ENCODE results near the gene QKI. TPM values are rescaled to one million over a fixed set of nuclear protein-coding genes. Genes with fewer than 3 reads are reported as not detected.

The QKI gene
- total and polyA plus RNA-seq, 2 donors (not counting 3 experiments of a cell fraction or from before 2014, with no cell fraction given), result 178 to 232 TPM

- POLR2A ChIA-PET, result no interaction called here
- CTCF ChIA-PET, result no interaction called here
Measured at GRCh38 chr6:163612200-163612599, 197.7 kb downstream of the QKI start.

DNA sequence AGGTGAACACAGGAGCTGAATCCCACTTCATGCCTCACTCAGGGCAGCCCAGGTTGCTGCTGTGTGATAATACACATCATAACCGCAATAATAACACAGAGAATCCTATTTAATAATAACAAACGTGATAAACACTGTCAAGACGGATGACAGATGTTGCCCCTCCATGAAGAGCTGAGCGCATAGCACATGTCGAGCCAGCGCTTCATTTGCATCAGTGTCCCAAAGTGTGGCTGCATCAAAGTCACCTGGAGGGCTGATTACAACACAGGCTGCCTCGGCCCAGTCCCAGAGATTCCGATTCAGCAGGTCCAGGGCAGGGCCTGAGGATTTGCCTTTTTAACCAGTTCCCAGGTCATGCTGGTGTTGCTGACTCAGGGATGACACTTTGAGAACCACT is 198.5 kb downstream of the QKI start:
- FAIRE-seq, result no peak
- H3K9me1 ChIP-seq (replicated peaks; ENCODE audit: control insufficient read depth, extremely low read depth, insufficient read depth, low read length), result no peaks in the 10 kb centered on the region
- no peak overlapping the region for H3K27ac ChIP-seq (ENCODE audit: insufficient read depth, low read depth, low read length)
- H3K4me2 ChIP-seq (ENCODE audit: insufficient read depth, low read length), result no peak overlapping the region
- BruUV-seq (replicated peaks), result no TSS peak
- no peak for DNase-seq (ENCODE audit: low read depth, low spot score)
- no peak overlapping the region for H3K4me3 ChIP-seq (replicated peaks in 1 of 3; ENCODE audit: insufficient read depth in 1 of 3, low read depth in 1 of 3, low read length in 3 of 3)
- H3K4me1 ChIP-seq (ENCODE audit: control insufficient read depth, extremely low read depth, insufficient read depth, low read length), result no peaks in the 10 kb centered on the region
- H3K9ac ChIP-seq (replicated peaks; ENCODE audit: extremely low read depth, insufficient read depth, low read length), result no peak overlapping the region
- no peaks in the 10 kb centered on the region for H3K27me3 ChIP-seq (ENCODE audit: control insufficient read depth in 2 of 2, insufficient read depth in 2 of 2, low read length in 2 of 2)
- H3K79me2 ChIP-seq (ENCODE audit: control insufficient read depth, insufficient read depth, low read length), result no peaks in the 10 kb centered on the region
- CTCF ChIA-PET, result no interaction called here
- no peaks in the 10 kb centered on the region for H3K36me3 ChIP-seq (ENCODE audit: control insufficient read depth in 2 of 2, extremely low read depth in 1 of 2, insufficient read depth in 2 of 2, low read length in 2 of 2)
- no peaks in the 10 kb centered on the region for H4K20me1 ChIP-seq (replicated peaks; ENCODE audit: control insufficient read depth, extremely low read depth, insufficient read depth, low read length)
- POLR2A ChIA-PET, result no interaction called here
- intact Hi-C loops (cut with micrococcal nuclease), result no loop called here
- no peak overlapping the region for H2AFZ ChIP-seq (ENCODE audit: low read depth, low read length)
- dilution Hi-C loops (cut with MboI; ENCODE audit: extremely low pct_ligation_motif_present, low sequenced_read_pairs), result no loop called here
- TF ChIP-seq, protein P1, sequence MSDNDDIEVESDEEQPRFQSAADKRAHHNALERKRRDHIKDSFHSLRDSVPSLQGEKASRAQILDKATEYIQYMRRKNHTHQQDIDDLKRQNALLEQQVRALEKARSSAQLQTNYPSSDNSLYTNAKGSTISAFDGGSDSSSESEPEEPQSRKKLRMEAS (IDR thresholded peaks at IDR 0.05; ENCODE audit: insufficient read depth, insufficient read length), result no peak
- TF ChIP-seq MYC (IDR thresholded peaks at IDR 0.05; ENCODE audit: low read depth, low read length) (no peak), POLR2AphosphoS5 (IDR thresholded peaks at IDR 0.05; ENCODE audit: insufficient read depth, low read depth, low read length) (no peak), POLR2A (IDR thresholded peaks at IDR 0.05; ENCODE audit: low read depth, low read length) (no peak), FOS (IDR thresholded peaks at IDR 0.05; ENCODE audit: borderline replicate concordance, insufficient read depth, low read length) (no peak), EZH2 (IDR thresholded peaks at IDR 0.05; ENCODE audit: borderline replicate concordance, low read depth, low read length, severe bottlenecking) (no peak), GATA2 (IDR thresholded peaks at IDR 0.05; ENCODE audit: insufficient read depth, insufficient read length, low read depth, low read length) (no peak), JUN (IDR thresholded peaks at IDR 0.05; ENCODE audit: borderline replicate concordance, insufficient read depth, insufficient read length, low read depth) (no peak)
- TF ChIP-seq, protein P2, sequence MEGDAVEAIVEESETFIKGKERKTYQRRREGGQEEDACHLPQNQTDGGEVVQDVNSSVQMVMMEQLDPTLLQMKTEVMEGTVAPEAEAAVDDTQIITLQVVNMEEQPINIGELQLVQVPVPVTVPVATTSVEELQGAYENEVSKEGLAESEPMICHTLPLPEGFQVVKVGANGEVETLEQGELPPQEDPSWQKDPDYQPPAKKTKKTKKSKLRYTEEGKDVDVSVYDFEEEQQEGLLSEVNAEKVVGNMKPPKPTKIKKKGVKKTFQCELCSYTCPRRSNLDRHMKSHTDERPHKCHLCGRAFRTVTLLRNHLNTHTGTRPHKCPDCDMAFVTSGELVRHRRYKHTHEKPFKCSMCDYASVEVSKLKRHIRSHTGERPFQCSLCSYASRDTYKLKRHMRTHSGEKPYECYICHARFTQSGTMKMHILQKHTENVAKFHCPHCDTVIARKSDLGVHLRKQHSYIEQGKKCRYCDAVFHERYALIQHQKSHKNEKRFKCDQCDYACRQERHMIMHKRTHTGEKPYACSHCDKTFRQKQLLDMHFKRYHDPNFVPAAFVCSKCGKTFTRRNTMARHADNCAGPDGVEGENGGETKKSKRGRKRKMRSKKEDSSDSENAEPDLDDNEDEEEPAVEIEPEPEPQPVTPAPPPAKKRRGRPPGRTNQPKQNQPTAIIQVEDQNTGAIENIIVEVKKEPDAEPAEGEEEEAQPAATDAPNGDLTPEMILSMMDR (IDR thresholded peaks at IDR 0.05; ENCODE audit: extremely low read depth in 1 of 2, insufficient read depth in 1 of 2, low read depth in 1 of 2, low read length in 2 of 2), result no peak
- H3K9me3 ChIP-seq (replicated peaks; ENCODE audit: control insufficient read depth, insufficient read depth, low read length), result no peaks in the 10 kb centered on the region

More at GRCh38 chr6:163612200-163612599, 197.7 kb downstream of the QKI start:
- H3K4me2 ChIP-seq (ENCODE audit: insufficient read depth, low read length), result no peak overlapping the region
- no peak overlapping the region for H3K4me3 ChIP-seq (replicated peaks in 1 of 3; ENCODE audit: insufficient read depth in 1 of 3, low read depth in 1 of 3, low read length in 3 of 3)
- TF ChIP-seq MYC (IDR thresholded peaks at IDR 0.05; ENCODE audit: low read depth, low read length), result no peak
- TF ChIP-seq GATA2 (IDR thresholded peaks at IDR 0.05; ENCODE audit: insufficient read depth, insufficient read length, low read depth, low read length), result no peak
- FAIRE-seq (no peak), DNase-seq (ENCODE audit: low read depth, low spot score) (no peak)
- intact Hi-C loops (cut with micrococcal nuclease), result no loop called here
- H3K36me3 ChIP-seq (ENCODE audit: control insufficient read depth in 2 of 2, extremely low read depth in 1 of 2, insufficient read depth in 2 of 2, low read length in 2 of 2), result no peaks in the 10 kb centered on the region
- H3K4me1 ChIP-seq (ENCODE audit: control insufficient read depth, extremely low read depth, insufficient read depth, low read length), result no peaks in the 10 kb centered on the region
- H3K27me3 ChIP-seq (ENCODE audit: control insufficient read depth in 2 of 2, insufficient read depth in 2 of 2, low read length in 2 of 2), result no peaks in the 10 kb centered on the region
- no peaks in the 10 kb centered on the region for H3K79me2 ChIP-seq (ENCODE audit: control insufficient read depth, insufficient read depth, low read length)
- H3K9me1 ChIP-seq (replicated peaks; ENCODE audit: control insufficient read depth, extremely low read depth, insufficient read depth, low read length), result no peaks in the 10 kb centered on the region
- BruUV-seq (replicated peaks), result no TSS peak
- no peaks in the 10 kb centered on the region for H4K20me1 ChIP-seq (replicated peaks; ENCODE audit: control insufficient read depth, extremely low read depth, insufficient read depth, low read length)
- no peak overlapping the region for H3K27ac ChIP-seq (ENCODE audit: insufficient read depth, low read depth, low read length)
- no peaks in the 10 kb centered on the region for H3K9me3 ChIP-seq (replicated peaks; ENCODE audit: control insufficient read depth, insufficient read depth, low read length)
- H2AFZ ChIP-seq (ENCODE audit: low read depth, low read length), result no peak overlapping the region
- no peak overlapping the region for H3K9ac ChIP-seq (replicated peaks; ENCODE audit: extremely low read depth, insufficient read depth, low read length)
- dilution Hi-C loops (cut with MboI; ENCODE audit: extremely low pct_ligation_motif_present, low sequenced_read_pairs), result no loop called here

Measured in endothelial cell of umbilical vein (primary cell).